Astrocyte (in vitro differentiated cells and primary cell): ENCODE results near the gene CRACDL. TPM values are rescaled to one million over a fixed set of nuclear protein-coding genes. Genes with fewer than 3 reads are reported as not detected.
A peak's percentile ranks its signal among the peaks of the same experiment; 100 is the strongest.

Experiments used
- DNase-seq: peaks from one replicate; pipeline ENCODE4 v3.0.0-alpha.2; 2010; ENCODE audit warnings: low read depth
- FAIRE-seq: peaks from 2 replicates; lab custom pipeline; 2011; peaks lifted over from hg19 to GRCh38; lab: Jason Lieb, UNC
- H2AFZ ChIP-seq: 2 replicates; pipeline ENCODE4 v1.6.0; 2012; ENCODE audit warnings: low read depth, low read length, inconsistent platforms
- H3K27ac ChIP-seq: 2 replicates; pipeline ENCODE4 v1.5.1; 2011; ENCODE audit warnings: low read depth, low read length, inconsistent platforms
- H3K27me3 ChIP-seq: 2 replicates; pipeline ENCODE4 v1.6.0; 2011; ENCODE audit warnings: low read length, inconsistent platforms; ENCODE audit not compliant: insufficient read depth
- H3K36me3 ChIP-seq: 2 replicates; pipeline ENCODE4 v1.5.1; 2011; ENCODE audit warnings: low read length, inconsistent platforms; ENCODE audit not compliant: insufficient read depth
- H3K4me1 ChIP-seq: 2 replicates; pipeline ENCODE4 v1.5.1; 2011; ENCODE audit warnings: low read length, inconsistent platforms; ENCODE audit not compliant: insufficient read depth
- H3K4me2 ChIP-seq: 2 replicates; pipeline ENCODE4 v1.6.0; 2012; ENCODE audit warnings: low read length, inconsistent platforms
- H3K4me3 ChIP-seq: 2 replicates; pipeline ENCODE4 v1.5.1; 2011; ENCODE audit warnings: low read depth, mild to moderate bottlenecking, low read length, inconsistent platforms; ENCODE audit not compliant: insufficient read depth
- H3K79me2 ChIP-seq: 2 replicates; pipeline ENCODE4 v1.6.0; 2012; ENCODE audit warnings: mild to moderate bottlenecking, low read length, inconsistent platforms; ENCODE audit not compliant: insufficient read depth
- H3K9ac ChIP-seq: 2 replicates; pipeline ENCODE4 v1.6.0; 2012; ENCODE audit warnings: mild to moderate bottlenecking, low read length, inconsistent platforms
- H3K9me3 ChIP-seq: 2 replicates; pipeline ENCODE4 v1.5.1; 2012; ENCODE audit warnings: low read depth, mild to moderate bottlenecking, low read length, inconsistent platforms; ENCODE audit not compliant: insufficient read depth
- H4K20me1 ChIP-seq: 2 replicates; pipeline ENCODE4 v1.6.0; 2012; ENCODE audit warnings: low read length, inconsistent platforms; ENCODE audit not compliant: insufficient read depth
- H3K27ac Mint-ChIP-seq: one replicate; pipeline ENCODE4 v1.8.0; 2021; ENCODE audit warnings: mild to moderate bottlenecking, mixed read lengths; ENCODE audit not compliant: unreplicated experiment
- H3K27me3 Mint-ChIP-seq: one replicate; pipeline ENCODE4 v1.8.0; 2021; ENCODE audit warnings: low read depth, mixed read lengths; ENCODE audit not compliant: unreplicated experiment
- H3K36me3 Mint-ChIP-seq: one replicate; pipeline ENCODE4 v1.8.0; 2021; ENCODE audit warnings: low read depth, mixed read lengths; ENCODE audit not compliant: unreplicated experiment
- H3K4me1 Mint-ChIP-seq: one replicate; pipeline ENCODE4 v1.8.0; 2021; ENCODE audit warnings: low read depth, mixed read lengths; ENCODE audit not compliant: unreplicated experiment
- H3K4me3 Mint-ChIP-seq: one replicate; pipeline ENCODE4 v1.8.0; 2021; ENCODE audit warnings: mild to moderate bottlenecking, moderate library complexity, mixed read lengths; ENCODE audit not compliant: unreplicated experiment
- H3K9me3 Mint-ChIP-seq: one replicate; pipeline ENCODE4 v1.8.0; 2021; ENCODE audit warnings: mild to moderate bottlenecking, mixed read lengths; ENCODE audit not compliant: unreplicated experiment
- EZH2 ChIP-seq: IDR thresholded peaks from 2 replicates; pipeline ENCODE4 v1.6.1; 2012; ENCODE audit warnings: mild to moderate bottlenecking, low read length, inconsistent platforms; ENCODE audit not compliant: insufficient read depth
- total RNA-seq: library from RNA; stranded (reverse); gene quantifications from 2 replicates; pipeline ENCODE4 v1.2.1, GENCODE V29; 2021
- TF ChIP-seq, protein P1 (sequence below): IDR thresholded peaks from 2 replicates; pipeline ENCODE4 v1.5.1; 2011; ENCODE audit warnings: low read depth, mild to moderate bottlenecking, inconsistent platforms, low read length, moderate library complexity; ENCODE audit not compliant: insufficient read depth

The CRACDL gene
- total RNA-seq, 1 donor from 2014 or later = 1.8 TPM

DNA sequence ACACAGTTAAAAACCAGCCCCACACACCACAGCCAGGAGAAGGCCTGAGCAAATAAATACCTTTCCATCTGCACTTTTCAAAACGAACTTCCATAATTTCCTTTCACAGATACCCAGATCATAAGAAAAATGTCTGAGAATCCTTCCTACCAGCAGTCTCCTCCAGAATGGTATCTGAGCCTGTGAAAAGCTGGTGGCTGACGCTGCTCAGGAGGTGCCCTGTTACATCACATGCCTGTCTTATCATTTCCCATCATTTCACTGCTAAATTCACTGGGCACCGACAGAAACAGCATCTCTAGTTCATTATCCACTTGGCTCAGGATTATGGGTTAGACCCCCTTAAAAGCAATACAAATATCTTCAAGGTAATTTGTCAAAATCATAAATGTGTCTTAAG is 4.4 kb downstream of the CRACDL start:
- Histone ChIP-seq H3K27ac (no peak overlapping the region), H3K4me2 (no peak overlapping the region), H3K4me3 (no peak overlapping the region), H3K27me3 (peaks cover 22% of the 10 kb centered on the region), H3K9ac (no peak overlapping the region), H2AFZ (no peak overlapping the region), H4K20me1 (no peaks in the 10 kb centered on the region), H3K4me1 (peaks cover 5% of the 10 kb centered on the region), H3K79me2 (no peaks in the 10 kb centered on the region), H3K9me3 (no peaks in the 10 kb centered on the region), H3K36me3 (no peaks in the 10 kb centered on the region)
- Mint-ChIP-seq H3K27me3 (peaks cover 42% of the 10 kb centered on the region), H3K4me1 (peaks cover 17% of the 10 kb centered on the region), H3K9me3 (no peaks in the 10 kb centered on the region), H3K27ac (peak overlapping the region; percentile 29), H3K4me3 (no peak overlapping the region), H3K36me3 (peaks cover 2% of the 10 kb centered on the region)
- TF ChIP-seq, protein P1, sequence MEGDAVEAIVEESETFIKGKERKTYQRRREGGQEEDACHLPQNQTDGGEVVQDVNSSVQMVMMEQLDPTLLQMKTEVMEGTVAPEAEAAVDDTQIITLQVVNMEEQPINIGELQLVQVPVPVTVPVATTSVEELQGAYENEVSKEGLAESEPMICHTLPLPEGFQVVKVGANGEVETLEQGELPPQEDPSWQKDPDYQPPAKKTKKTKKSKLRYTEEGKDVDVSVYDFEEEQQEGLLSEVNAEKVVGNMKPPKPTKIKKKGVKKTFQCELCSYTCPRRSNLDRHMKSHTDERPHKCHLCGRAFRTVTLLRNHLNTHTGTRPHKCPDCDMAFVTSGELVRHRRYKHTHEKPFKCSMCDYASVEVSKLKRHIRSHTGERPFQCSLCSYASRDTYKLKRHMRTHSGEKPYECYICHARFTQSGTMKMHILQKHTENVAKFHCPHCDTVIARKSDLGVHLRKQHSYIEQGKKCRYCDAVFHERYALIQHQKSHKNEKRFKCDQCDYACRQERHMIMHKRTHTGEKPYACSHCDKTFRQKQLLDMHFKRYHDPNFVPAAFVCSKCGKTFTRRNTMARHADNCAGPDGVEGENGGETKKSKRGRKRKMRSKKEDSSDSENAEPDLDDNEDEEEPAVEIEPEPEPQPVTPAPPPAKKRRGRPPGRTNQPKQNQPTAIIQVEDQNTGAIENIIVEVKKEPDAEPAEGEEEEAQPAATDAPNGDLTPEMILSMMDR = no peak
- no peak for TF ChIP-seq EZH2
- no peak for FAIRE-seq
- DNase-seq = no peak

DNA sequence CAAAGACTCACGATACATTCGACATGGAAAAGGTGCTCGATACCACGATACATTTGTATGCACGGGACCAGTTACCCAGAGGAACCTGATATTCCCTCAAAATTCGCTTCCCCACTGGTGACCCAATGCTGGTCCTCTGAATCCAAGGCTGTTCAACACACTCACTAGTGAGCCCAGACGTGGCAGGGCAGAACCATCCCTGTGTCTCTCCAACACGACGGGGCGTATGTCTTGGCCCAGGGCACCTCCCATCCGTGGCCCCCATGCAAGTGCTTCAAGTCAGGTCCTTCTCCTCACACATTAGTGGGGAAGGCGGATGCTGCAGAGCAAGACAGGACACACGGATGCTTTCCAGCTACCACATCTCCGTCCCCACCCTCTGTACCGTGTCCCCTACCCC is 6.1 kb downstream of the CRACDL start:
- TF ChIP-seq, protein P1 = no peak
- no peak for TF ChIP-seq EZH2
- Histone ChIP-seq H3K79me2 (no peaks in the 10 kb centered on the region), H3K9me3 (no peaks in the 10 kb centered on the region), H4K20me1 (no peaks in the 10 kb centered on the region), H3K36me3 (no peaks in the 10 kb centered on the region), H3K27ac (no peak overlapping the region), H3K9ac (no peak overlapping the region), H3K4me2 (no peak overlapping the region), H3K4me3 (no peak overlapping the region), H2AFZ (no peak overlapping the region), H3K27me3 (peaks cover 12% of the 10 kb centered on the region), H3K4me1 (peaks cover 4% of the 10 kb centered on the region)
- peaks cover 37% of the 10 kb centered on the region for H3K27me3 Mint-ChIP-seq
- H3K4me3 Mint-ChIP-seq = no peak overlapping the region
- H3K4me1 Mint-ChIP-seq = peaks cover 16% of the 10 kb centered on the region
- peaks cover 2% of the 10 kb centered on the region for H3K36me3 Mint-ChIP-seq
- H3K27ac Mint-ChIP-seq = no peak overlapping the region
- H3K9me3 Mint-ChIP-seq = no peaks in the 10 kb centered on the region
- no peak for DNase-seq
- FAIRE-seq = no peak

DNA sequence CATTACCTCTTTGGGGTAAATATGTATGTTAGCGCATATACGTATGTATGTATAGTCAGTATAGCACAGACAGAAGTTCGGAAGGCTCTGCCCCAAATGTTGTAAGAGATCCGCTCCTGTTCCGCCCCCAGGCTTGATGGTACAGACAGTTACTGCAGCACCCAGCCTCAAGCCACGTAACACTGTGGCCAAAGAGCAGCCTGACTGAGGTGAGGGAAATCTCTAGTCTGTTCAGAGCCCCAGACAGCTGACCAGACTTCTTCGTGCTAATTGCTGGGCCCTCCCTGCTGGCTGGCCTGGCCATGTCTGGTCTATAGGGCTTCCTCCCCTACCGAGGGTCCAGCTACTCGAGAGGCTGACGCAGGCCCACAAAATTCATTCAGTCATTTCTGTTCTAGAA is 7.8 kb downstream of the CRACDL start:
- H3K79me2 ChIP-seq = no peaks in the 10 kb centered on the region
- H2AFZ ChIP-seq = no peak overlapping the region
- no peaks in the 10 kb centered on the region for H3K9me3 Mint-ChIP-seq
- H3K36me3 Mint-ChIP-seq = peaks cover 2% of the 10 kb centered on the region
- no peak overlapping the region for H3K9ac ChIP-seq
- H3K4me2 ChIP-seq = no peak overlapping the region
- peaks cover 6% of the 10 kb centered on the region for H3K27me3 ChIP-seq
- H3K4me3 Mint-ChIP-seq = no peak overlapping the region
- H4K20me1 ChIP-seq = no peaks in the 10 kb centered on the region
- H3K27me3 Mint-ChIP-seq = peaks cover 23% of the 10 kb centered on the region
- no peak for FAIRE-seq
- no peaks in the 10 kb centered on the region for H3K36me3 ChIP-seq
- no peak overlapping the region for H3K27ac ChIP-seq
- H3K4me3 ChIP-seq = no peak overlapping the region
- H3K27ac Mint-ChIP-seq = no peak overlapping the region
- H3K9me3 ChIP-seq = no peaks in the 10 kb centered on the region
- peaks cover 16% of the 10 kb centered on the region for H3K4me1 Mint-ChIP-seq
- DNase-seq = no peak
- TF ChIP-seq, protein P1 = no peak
- TF ChIP-seq EZH2 = no peak
- H3K4me1 ChIP-seq = peaks cover 4% of the 10 kb centered on the region
